ENCODE measurements around the gene POU2F3.

GRCh38 chr11:120304526-120304925 lies 64.6 kb downstream of the POU2F3 start:
- TF ChIP-seq POLR2A (IDR thresholded peaks at IDR 0.05): no peak
- TF ChIP-seq, protein P1, sequence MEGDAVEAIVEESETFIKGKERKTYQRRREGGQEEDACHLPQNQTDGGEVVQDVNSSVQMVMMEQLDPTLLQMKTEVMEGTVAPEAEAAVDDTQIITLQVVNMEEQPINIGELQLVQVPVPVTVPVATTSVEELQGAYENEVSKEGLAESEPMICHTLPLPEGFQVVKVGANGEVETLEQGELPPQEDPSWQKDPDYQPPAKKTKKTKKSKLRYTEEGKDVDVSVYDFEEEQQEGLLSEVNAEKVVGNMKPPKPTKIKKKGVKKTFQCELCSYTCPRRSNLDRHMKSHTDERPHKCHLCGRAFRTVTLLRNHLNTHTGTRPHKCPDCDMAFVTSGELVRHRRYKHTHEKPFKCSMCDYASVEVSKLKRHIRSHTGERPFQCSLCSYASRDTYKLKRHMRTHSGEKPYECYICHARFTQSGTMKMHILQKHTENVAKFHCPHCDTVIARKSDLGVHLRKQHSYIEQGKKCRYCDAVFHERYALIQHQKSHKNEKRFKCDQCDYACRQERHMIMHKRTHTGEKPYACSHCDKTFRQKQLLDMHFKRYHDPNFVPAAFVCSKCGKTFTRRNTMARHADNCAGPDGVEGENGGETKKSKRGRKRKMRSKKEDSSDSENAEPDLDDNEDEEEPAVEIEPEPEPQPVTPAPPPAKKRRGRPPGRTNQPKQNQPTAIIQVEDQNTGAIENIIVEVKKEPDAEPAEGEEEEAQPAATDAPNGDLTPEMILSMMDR (IDR thresholded peaks at IDR 0.05): no peak
